ENCODE data around the gene NR1I3.
"Not testable (repeated sequence)": the region's sequence is repeated elsewhere in the genome, so short reads cannot be mapped to it uniquely, and the experiment has no call there.

The NR1I3 gene, protein sequence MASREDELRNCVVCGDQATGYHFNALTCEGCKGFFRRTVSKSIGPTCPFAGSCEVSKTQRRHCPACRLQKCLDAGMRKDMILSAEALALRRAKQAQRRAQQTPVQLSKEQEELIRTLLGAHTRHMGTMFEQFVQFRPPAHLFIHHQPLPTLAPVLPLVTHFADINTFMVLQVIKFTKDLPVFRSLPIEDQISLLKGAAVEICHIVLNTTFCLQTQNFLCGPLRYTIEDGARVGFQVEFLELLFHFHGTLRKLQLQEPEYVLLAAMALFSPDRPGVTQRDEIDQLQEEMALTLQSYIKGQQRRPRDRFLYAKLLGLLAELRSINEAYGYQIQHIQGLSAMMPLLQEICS

GRCh38 chr1:161238039-161238473 is at the start of gene NR1I3:
TSS of gene NR1I3 (minus strand) at chr1:161238203. CDS start at chr1:161236565, 1,638 bp downstream.
- no peak for DNase-seq (ENCODE audit: low read depth in 2 of 3, low spot score in 1 of 3)

DNA sequence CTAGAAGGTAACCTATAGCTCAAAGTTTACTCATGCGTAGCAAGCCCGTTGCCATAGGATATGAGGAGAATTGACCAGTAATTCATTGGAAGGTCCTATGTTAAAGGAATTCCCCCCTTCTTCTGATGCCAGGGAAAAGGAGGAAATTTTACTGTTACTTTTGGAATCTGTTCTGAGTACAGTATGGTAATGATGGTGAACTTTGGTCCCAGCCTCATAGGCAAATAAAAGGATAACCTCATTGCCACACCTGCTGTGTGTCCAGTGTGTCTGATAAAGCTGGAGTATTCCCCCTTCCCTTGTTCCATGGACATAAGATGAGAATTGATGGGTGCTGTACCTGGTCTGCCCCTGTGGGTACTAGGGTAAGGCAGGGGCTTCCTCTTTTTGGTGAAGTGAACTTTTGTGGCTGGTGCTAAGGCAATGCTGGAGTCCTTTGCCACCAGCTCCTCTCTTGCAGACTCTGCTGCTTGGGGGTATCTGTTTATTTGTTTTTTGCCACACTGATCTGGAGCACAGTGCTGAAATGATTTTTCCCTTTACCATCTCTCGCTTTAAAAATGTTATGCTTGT is 49.6 kb upstream of the NR1I3 start:
- no peak for DNase-seq (ENCODE audit: low read depth in 2 of 3, low spot score in 1 of 3)

GRCh38 chr1:161285521-161285920 is 47.5 kb upstream of the NR1I3 start:
- DNase-seq (ENCODE audit: low read depth in 2 of 3, low spot score in 1 of 3) = no peak

DNA sequence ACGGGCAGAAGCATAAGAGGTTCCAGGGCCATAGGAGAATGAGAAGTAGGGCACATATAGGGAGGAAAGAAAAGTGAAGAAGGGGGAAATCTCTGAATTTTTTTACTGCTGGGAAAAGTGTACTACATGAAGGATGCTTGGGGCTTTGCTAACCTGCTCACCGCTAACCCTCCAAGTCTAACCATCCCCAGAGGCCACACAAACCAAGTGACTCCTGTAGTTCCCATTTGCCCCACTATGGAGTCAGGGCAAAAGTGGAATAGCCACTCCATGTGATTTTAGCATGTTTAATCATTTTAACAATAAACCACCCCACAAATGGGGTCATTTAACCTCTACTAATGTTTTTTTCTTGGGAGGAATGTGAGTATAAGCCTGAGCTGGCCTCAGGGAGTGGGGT is 47.1 kb upstream of the NR1I3 start:
- DNase-seq (ENCODE audit: low read depth in 2 of 3, low spot score in 1 of 3) = no peak

- no peak for DNase-seq (ENCODE audit: low read depth in 2 of 3, low spot score in 1 of 3)
These were observed 45.0 kb upstream of the NR1I3 start for GRCh38 chr1:161282991-161283390.

- DNase-seq (ENCODE audit: low read depth in 2 of 3, low spot score in 1 of 3) = no peak
These were observed 36.9 kb upstream of the NR1I3 start for GRCh38 chr1:161274874-161275273.

DNA sequence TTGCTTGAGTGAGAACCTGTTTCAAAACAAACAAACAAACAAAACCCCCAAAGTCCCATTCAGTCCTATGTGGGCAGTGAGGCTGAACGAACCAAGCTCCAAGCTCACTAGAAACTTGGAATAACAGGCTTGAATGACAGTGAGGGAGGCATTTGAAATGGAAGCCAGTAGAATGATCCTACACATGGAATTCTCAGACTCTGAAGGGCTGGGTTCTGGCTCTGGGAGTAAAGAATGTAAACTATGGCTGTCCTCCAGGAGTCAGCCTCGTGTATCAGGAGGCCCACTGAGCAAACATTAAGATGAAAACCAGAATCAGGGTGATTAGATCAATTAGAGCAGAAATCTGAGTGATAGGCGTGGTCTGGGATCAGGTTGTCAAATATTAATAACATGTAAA is 35.4 kb upstream of the NR1I3 start:
- DNase-seq (ENCODE audit: low read depth in 2 of 3, low spot score in 1 of 3) = no peak

DNA sequence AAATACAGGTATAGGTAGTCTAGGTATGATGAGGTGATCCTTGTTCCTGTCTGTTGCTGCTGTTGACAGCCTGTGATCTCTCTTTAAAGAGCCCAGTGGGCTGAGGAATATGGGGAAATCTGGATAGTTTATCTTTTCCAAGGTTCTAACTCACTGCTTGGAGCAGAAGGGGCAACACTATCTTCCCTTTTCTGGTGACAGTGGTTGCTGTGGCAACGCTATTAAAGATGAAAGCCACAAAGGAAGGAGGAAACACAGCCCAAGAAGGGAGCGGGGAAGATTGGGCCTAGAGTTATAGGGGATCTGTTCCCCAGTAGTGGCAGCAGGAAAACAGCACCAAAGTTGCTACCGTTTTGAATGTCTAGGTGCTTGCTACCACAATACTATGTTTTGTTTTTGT is 29.3 kb upstream of the NR1I3 start:
- no peak for DNase-seq (ENCODE audit: low read depth in 2 of 3, low spot score in 1 of 3)

GRCh38 chr1:161266836-161267235 is 28.8 kb upstream of the NR1I3 start:
- DNase-seq (ENCODE audit: low read depth in 2 of 3, low spot score in 1 of 3) = no peak

DNA sequence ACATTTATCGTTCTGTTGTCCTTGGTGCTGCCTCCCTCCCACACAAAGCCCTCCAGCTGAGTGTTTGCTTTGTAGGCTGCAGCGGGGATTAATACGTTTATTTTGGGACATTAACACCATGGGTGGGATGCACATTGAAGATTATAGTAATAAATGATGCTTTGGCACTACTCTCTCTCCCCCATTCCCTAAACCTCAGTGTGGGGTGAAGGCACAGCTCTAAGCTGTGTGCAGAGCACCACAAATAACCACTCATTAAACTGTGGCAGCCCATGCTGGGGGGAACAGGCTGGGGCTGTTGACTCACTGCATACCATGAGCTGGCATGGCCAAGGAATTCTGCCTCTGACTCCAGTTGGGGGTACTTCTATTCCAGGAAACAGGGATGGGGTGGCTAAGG is 28.2 kb upstream of the NR1I3 start:
- no peak for DNase-seq (ENCODE audit: low read depth in 2 of 3, low spot score in 1 of 3)

DNA sequence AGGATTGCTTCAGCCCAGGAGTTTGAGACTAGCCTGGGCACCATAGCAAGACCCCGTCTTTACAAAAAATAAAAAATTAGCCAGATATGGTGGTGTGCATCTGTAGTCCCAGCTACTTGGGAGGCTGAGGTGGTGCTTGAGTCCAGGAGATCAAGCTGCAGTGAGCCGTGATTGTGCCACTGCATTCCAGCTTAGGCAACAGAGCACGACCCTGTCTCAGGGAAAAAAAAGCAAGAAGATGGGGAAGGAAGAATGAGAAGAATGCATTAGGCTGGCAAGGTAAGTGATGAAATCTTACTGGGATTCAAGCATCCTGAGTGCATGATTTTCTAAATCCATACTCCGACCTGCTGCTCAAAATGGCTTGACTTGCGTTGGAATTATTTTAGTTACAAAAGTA is 27.3 kb upstream of the NR1I3 start:
- no peak for DNase-seq (ENCODE audit: low read depth in 2 of 3, low spot score in 1 of 3)

GRCh38 chr1:161261261-161262235 is 23.5 kb upstream of the NR1I3 start:
- DNase-seq (ENCODE audit: low read depth in 2 of 3, low spot score in 1 of 3) = no peak

GRCh38 chr1:161260376-161261260 is 22.6 kb upstream of the NR1I3 start:
- no peak for DNase-seq (ENCODE audit: low read depth in 2 of 3, low spot score in 1 of 3)

- no peak for DNase-seq (ENCODE audit: low read depth in 2 of 3, low spot score in 1 of 3)
These were observed 21.8 kb upstream of the NR1I3 start for GRCh38 chr1:161259765-161260164.

DNA sequence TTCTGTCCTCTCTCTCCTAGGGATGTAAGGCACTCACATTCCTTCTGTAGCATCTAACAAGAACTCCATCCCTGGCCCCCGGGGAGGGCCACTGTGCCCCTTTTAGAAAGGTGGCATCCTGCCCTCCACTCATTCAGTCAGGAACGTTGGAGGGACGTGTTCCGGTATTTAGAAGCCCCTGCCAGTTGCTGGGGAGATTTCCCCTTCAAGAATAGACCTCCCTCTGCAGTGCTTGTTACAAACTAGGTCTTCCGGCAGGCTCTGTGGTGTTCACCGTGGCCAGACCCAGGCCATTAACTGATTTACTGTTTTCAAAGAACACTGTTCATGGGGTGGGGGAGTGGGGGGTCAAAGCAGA is 21.3 kb upstream of the NR1I3 start:
- no peak for DNase-seq (ENCODE audit: low read depth in 2 of 3, low spot score in 1 of 3)

- peak; percentile 15 to 21 (median 15) for DNase-seq (ENCODE audit: low read depth in 2 of 3, low spot score in 1 of 3)
These were observed 20.7 kb upstream of the NR1I3 start, which contains the start of gene PCP4L1 for GRCh38 chr1:161258439-161259344. TSS of gene PCP4L1 (plus strand) at chr1:161258745. CDS start at chr1:161258975, 230 bp downstream.

GRCh38 chr1:161257109-161257508 is 19.1 kb upstream of the NR1I3 start:
- not testable (repeated sequence) for DNase-seq (ENCODE audit: low read depth in 2 of 3, low spot score in 1 of 3)

DNA sequence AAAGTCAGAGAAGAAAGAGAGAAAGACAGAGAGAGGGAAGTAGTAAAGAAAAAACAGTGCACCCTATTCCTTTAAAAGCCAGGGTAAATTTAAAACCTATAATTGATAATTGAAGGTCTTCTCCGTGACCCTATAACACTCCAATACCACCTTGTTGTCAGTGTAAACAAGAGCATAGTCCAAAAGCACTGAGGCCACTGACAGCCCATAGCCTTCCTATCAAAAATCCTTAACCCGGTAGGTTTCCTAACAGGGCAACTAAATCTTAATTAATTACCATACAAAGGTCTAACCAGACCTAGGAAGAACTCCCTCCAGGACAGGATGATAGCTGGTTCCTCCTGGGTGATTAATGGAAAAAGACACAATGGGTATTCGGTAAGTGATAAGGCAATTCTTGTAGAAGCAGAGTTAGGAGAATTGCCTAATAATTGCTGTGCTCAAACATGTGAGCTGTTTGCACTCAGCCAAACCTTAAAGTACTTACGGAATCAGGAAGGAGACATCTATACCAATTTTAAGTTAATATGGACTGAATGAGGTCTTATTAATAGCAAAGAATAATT is 18.0 kb upstream of the NR1I3 start:
- DNase-seq (ENCODE audit: low read depth in 2 of 3, low spot score in 1 of 3) = not testable (repeated sequence)

GRCh38 chr1:161255302-161255701 is 17.3 kb upstream of the NR1I3 start:
- not testable (repeated sequence) for DNase-seq (ENCODE audit: low read depth in 2 of 3, low spot score in 1 of 3)

Data from stimulated activated CD4-positive, alpha-beta T cell treated with anti-CD3 and anti-CD28 coated beads, Interleukin-12 subunit alpha, Interleukin-12 subunit beta, amount 100 ng/mL, for 48 hours (primary cell).